ENCODE data around the gene HEATR5A.

Gene HEATR5A

DNA sequence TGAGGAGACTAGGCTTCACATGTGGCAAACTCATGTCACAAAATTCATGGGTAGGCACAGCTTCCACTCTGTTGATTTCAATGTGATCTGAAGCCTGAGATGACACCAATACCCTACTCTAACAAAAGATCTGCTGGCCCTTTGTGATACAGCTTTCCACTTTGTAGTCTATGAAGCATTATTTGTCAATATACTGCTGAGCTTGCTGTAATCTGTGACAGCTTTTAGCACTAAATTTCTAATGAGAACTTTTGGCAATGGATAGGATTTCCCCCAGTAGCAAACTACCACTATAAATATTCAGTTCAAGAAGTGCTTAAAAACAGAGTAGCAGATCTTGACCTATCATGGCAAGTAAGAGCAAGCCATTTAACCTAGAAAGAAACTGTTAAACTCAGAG lies 5.6 kb upstream of the HEATR5A start:
- DNase-seq: no peak

DNA sequence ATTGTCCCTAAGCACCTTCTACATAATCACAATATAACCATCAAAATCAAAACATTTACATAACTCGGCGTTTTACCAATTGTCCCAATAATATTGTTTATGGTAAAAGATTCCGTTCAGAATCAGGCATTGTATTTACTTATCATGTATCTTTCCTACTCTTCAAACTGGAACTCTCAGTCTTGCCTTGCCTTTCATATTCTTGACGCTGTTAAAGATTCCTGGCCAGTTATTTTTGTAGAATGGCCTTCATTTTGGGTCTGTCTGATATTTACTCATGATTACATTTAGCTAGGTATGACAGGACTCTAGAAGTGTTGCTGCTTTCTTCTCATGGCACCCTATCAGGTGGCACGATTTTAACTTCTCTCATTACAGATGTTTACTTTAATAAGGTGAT lies 850 bp upstream of the HEATR5A start:
- DNase-seq: no peak

DNA sequence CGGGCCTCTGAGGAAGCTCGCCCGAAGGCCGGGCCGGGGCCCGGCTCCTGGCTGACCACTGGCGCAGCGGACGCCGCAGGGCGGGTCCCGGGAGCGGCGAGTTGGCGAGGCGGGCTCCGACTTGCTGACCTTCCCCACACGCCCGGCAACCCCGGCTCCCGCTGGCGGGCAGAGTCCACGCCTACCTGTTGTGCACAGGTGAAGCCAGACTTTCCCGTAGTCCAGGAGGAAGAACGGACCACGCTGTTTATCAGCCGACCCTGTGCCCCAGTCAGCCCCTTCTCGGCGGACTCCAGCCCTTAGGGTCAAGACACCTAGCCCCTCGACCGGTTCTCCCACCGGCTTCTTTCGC lies 407 bp downstream of the HEATR5A start:
- DNase-seq: no peak

DNA sequence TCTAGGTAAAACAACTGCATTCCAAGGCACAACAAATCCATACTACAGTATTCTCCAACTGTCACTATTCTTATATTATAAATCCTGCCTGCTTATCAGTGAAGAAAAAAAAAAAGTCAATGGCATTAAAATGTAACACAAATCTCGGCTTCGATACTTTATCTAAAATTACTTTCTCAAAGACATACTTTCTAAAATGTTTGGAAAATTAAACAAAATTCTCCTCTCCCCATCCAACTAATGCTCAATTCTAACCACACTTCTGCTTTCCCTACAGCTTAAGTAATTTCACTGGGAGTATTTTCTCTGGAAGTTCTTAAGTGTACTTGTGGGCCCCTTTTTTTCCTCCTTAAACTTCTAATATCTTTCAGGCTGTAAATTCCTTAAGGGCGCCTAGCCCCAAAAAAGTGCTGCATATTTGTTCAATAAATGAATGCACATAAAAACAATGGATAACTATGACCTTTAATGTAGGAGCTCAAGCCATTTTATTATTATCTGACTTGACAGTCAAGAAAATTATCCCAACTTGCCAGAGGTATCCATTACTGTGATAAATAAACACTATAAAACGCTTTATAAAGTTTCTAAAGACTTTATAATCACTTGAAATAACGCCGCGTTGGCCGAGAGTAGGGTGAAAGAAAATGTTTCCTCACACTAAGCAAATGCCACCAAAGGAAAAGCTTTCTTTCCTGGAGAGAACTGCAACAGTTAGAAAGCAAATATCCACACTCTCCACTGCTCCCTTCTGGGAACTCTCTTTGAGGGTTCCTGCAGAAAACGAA lies 977 bp downstream of the HEATR5A start:
- DNase-seq: no peak

DNA sequence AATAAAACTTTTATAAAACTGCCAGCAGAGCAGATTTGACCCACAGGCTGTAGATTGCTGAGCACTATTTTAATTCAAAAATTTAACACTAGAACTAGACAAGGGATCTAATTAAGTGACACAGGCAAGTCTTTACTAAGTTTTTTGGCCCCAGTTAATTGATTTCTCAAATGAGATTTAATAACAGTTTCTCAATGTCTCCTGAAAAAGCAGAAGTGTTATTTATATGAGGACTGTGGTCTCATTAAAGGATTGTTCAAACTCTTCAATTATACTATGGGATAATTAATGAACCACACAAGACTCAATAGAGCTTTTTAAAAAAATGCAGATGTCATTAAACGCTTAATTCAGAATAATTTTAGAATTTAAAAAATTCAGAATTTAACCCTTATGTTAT lies 1.9 kb downstream of the HEATR5A start:
- DNase-seq: no peak

DNA sequence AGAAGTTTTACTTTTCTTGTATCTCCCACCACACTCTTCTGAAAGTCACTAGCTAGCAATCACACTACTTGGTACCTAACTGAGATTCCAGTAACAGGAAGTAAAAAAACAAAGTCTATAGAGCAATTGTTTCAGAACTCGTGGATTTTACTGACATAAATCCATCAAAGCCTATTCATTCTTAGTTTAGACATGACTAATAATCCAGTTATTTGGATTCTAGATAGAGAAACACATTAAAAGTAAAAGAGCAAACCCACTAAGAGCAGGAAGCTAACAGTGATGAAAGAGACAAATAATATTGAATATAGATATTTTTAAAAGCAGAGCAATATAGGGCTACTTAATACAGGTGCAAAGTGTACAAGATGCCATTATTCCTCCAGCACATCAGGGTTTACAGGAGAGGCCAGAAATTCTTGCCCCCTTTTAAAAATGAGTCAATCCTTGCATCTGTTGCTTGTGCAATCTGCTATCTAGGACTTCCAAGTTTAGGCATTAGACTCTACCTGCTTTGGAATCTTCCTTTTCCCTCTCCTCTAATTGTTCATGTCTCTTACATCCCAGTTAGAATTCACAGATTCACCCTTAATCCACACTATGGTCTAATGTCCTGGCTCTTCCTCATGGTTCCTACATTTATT lies 6.0 kb downstream of the HEATR5A start:
- DNase-seq: no peak

DNA sequence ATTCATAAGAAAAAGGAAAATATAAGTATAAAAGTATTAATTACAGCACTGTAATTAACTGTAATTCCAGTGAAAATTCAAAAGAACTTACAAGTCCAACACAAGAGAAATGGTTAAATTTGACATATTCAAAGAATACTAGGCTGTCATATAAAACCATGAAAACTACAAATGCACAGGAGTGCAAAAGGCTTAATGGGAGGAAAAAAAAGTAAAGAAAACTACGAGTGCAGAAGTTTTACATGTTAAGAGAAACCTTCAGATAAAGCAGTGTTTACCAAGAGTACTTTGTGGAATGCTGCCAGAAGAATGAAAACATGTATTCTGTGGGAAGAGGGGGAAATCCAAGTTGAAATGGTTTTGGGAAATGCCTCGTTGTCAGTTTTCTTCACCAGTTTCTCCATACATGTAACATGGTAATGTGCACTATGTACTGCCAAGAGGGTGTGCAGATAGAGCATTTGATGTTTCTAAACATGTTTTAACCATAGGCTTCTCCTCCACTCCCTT lies 9.1 kb downstream of the HEATR5A start:
- DNase-seq: no peak

DNA sequence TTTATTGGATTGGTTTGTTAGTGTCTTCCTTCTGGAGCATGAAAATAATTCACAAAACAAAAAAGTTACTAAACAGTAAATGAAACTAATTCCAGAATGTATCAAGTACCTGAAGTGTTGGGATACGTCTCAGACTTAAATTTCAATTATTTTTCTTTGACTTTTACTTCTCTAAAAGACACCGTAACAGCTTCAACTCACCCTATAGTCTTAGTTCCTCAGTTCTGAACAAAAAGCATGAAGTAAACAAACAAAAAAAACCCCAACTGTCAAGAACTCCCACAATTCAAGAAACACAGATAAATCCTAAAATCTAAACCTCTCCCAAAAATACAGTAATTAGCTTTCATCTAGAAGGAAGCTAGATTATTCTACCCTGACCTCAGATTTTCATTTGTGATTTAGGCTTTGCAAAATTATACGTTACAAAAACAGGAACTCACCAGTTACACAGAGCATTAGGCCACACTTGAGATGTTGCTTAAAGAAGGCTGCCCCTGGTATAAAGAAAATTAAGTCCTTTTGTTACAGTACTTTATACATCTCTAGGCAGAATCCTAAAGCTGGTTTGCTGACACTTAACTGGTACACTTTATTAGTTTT lies 10.2 kb downstream of the HEATR5A start:
- no peak for DNase-seq

DNA sequence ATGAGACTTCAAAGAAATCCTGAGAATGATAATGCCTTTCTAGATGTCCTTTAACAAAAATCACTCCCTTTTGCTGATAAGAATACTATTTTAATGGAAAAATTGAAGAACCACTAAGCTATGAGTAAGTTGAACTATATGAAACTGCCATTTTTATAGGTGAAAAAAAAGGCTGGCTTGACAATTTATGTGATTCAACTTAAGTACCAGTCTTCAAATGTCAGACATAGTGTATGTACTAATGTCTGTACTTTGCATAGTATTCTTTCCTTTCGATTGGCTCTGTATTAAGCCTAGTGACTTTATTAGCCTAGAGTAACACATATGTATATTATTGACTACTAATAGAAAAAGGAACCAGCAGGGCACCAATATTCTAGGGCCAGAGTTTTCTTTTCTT lies 11.9 kb downstream of the HEATR5A start:
- DNase-seq: no peak

DNA sequence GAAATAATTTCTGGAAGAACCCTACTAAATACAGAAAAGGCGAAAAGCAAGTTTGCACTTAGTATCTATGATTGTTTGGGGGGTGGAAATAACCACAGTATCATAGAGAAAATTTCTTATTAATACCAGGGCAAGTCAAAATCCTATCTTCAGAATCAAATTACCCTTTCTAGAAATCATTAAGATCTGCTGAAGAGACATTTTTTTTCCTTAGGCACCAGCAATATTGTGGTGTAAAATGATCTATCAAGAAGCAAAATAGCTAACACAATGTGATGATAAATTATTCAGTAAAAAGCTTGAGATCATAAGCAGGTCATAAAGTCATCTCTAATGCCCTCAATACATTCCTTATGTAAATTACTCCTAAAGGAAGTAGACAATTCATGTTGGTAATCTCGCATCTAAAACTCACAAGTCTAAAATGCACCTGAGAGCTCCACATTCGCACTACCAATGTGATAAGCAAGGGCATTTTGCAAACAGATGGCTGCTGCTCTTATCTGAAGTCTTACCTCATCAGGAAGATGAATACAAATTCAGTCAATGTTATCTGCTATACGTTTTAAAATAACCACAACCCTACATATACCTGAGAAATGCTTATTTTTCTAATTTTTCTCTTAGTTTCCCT lies 14.6 kb downstream of the HEATR5A start:
- DNase-seq: no peak

DNA sequence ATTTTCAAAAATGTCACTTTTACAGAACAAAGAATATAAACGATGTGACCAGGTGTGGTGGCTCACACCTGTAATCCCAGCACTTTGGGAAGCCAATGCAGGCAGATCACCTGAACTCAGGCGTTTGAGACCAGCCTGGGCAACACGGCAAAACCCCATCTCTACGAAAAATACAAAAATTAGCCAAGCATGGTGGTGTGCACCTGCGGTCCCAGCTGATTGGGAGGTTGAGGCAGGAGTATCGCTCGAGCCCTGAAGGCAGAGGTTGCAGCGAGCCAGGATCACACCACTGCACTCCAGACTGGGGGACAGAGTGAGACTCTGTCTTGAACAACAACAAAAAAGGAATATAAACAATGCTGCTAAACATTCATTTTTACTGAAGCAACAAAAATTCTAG lies 15.2 kb downstream of the HEATR5A start:
- no peak for DNase-seq

DNA sequence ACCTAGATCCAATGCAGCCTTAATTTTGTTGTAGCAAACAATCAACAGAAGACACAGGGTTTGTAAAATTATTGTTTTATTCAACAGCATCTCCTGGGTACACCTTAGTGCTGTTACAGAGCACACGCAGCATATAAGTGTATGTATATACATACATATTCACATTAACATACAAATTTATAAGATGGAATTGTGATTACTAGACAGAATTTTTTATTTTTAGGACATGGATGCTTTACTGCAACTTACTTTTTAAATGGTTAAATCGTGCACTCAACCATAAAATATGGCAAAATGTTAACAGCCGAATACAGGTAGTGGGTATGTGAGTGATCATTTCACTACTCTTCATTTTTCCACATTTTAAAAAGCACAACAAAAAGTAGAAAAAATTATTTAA lies 16.6 kb downstream of the HEATR5A start:
- DNase-seq: no peak

DNA sequence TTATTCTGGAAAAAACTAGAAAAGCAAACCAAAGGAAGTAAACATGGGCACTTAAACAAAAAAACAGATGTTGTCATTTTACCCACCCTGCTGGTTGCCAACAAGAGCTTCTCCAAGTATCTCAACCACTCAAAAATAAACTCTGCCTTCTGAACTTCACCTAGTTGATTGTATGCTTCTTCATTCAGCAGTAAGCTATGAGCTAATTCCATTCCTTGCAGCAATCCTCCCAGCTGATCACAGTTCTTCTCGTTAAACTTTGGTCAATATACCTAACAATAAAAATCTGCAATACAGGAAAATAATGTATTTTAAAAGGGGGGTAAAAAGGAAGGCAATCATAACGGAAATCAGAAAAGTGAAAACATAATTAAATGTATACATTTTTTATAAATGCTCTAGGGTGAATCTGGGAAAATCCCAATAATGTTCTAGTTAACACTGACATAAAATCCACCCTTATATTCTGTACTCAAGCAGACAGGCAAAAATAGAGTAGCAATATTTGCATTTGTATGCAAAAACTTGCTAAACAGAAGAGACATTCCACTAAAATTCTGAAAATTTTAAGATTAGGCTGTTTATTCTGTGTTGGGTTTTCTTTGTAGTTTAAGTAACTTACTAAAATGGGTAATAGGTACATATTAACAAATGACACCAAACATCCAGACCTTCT lies 17.4 kb downstream of the HEATR5A start:
- no peak for DNase-seq

DNA sequence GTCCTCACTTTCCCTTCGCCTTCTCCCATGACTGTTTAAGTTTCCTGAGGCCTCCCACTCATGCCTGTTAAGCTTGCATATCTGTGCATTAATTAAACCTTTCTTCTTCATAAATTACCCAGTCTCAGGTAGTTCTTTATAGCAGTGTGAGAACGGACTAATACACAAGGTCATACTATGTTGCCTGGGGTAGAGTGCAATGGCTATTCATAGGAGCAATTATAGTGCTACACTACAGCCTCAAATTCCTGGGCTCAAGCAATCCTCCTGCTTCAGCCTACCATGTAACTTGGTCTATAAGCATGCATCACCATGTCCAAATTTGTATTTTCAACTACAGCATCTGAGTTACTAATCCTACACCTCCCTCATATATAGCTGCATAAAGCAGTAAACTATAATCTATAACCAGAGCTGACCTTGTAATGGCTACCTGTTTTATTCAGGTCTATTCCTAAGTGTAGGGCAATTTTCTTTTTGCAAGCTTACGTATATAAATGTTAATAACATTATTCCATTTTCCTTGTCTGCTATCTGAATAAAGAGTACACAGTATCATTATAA lies 18.9 kb downstream of the HEATR5A start:
- DNase-seq: no peak

DNA sequence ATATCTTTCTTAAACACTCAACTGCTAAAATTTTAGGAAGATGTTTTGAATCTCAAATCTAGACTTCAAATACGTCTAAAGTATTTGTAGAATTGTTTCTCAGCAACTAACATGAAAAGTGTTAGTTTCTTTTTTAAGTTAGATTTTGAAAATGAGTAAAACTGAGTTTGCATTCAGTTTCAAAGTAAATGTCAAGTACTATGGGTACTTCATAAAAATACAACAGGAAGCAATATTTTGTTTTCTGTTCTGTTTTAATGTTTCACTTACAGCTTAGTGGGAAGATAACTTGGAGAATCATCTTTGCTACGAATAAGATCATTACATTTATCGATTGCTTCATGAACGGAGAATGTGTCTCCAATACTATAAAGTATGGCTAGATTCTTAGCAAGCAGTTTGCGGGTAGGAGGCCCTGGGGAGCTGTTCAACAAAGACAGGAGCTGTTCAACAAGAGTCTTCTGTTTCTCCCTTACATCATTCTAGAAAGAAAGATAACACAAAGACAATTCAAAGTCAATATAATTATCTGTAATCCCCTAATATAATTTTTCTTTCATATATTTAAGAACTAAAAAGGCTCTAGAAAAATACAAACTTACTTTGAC lies 20.2 kb downstream of the HEATR5A start:
- DNase-seq: no peak

DNA sequence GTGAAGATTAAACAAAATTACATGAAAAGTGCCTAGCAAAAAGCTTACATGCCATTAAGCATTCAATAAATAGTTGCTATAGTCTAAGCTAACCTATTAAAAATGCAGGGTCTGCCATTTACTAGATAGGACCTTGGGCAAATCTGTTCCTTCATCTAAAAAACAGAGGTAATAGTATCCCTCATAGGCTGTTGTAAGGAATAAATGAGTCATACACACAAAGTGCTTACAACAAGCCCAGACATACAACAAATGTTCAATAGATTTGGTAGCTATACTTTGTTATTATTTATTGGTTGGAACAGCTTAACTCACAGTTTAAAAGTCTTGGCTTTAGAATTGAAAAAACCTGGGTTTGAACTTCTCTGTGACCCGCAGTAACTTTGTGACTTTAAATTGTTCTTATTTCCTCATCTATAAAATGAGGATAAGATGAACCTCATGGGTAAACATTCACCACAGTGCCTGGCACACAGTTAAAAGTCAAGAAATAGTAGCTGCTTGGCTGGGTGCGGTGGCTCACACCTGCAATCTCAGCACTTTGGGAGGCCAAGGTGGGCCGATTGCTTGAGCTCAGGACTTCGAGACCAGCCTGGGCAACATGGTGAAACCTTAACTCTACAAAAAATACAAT lies 24.7 kb downstream of the HEATR5A start:
- DNase-seq: no peak

DNA sequence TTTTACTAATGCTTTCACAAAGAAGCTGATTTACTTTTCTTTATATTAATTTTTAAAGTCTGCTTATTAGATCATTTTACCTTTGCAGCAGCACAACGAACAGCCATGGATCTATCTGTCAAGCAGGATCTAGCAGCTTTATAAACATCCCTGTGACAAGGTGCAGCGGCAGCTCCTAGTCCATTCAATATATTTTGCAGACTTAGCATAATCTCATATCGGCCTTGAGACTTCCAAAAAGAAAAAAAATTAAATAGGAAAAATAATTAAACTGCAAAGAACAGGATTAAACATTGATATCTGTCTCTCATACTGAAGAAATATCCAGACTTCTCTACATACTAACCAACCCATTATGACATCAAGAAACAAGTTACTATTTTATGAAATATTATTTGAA lies 25.2 kb downstream of the HEATR5A start:
- no peak for DNase-seq

DNA sequence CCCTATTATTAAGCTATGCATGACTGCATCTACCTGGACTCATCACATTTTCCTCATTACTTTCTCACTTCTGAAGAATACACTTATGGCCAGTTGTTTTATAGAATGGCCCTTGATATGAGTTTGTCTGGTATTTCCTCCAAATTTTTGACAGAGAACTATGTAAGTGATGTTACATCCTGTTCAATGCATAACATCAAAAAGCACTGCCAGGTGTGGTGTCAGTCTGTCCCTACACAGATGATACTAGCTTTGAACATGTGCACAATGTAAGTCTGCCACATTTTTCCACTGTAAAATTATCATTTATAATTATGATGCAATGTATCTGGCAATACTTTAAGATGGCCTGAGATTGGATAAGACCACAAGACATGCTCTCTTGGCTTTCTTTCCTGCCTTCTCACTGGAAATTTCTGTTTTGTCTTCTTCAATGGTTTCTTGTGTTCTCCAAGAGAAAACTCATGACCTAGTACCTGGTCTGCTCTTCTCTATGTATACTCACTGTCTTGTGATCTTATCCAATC lies 28.3 kb downstream of the HEATR5A start:
- no peak for DNase-seq

DNA sequence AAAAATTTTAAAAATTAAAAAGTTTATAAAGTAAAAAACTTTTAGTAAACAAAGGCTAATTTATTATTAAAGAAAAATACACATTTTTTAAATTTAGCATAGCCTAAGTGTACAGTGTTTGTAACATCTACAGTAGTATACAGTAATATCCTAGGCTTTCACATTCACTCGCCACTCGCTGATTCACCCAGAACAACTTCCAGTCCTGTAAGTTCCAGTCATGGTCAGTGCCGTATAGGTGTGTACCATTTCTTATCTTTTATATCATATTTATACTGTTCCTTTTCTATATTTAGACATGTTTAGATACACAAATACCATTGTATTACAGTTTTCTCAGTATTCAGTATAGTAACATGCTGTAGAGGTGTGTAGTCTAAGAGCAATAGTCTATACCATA lies 28.9 kb downstream of the HEATR5A start:
- DNase-seq: no peak

DNA sequence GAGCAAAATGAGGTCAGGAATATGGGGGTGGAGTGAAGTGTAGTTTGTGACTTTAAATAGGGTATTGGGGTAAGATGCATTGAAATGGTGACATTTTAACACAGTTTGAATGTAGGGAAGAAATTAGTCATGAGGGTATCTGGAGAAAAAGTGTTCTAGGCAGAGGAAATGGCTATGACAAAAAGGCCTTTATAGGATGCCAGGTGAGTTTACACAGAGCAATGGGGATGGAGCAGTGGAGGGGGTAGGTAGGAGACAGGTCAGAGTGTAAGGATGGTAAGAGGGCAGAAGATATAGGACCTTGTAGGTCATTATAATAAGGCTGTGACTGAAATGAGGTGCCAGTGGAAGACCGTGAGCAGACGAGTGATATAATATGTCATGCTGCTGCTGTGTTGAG lies 30.4 kb downstream of the HEATR5A start:
- no peak for DNase-seq

DNA sequence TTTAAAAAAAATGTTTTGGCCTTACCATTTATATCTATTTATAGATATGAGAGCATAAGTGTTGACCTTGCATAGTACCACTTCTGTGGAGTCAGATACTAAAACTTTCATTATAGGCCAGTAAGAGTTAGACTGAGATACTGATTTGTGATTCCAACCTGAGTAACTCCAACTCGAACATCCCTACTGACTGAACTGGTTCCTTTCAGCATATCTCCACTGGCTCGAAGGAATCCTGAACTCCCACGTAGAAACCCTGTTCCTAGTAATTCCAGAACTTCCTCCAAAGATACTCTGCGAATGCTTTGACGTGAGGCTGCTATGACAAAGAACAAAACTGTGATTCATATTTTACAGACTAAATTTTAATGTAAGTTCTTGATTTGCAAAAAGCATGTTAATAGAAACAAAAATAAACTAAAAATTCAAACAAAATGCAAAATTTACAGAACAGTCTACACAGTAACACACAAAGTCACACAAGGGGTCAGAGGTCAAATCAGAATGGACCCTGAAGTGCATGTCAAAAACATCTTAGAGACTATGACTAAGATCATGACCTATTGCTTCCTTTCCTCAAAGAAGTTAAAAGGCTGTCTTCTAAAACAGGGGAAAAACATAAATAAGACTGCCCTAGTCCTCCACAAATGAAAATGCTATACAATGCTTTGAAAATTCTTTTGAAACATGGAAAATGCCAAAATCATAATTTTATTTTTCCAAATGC lies 31.5 kb downstream of the HEATR5A start:
- DNase-seq: no peak
